Fibroblast of lung (primary cell): ENCODE measurements around the gene OR6C65. TPM values are rescaled to one million over a fixed set of nuclear protein-coding genes. Genes with fewer than 3 reads are reported as not detected.
"Not testable (repeated sequence)": the region's sequence is repeated elsewhere in the genome, so short reads cannot be mapped to it uniquely, and the experiment has no call there.

Experiments used
- DNase-seq, 2 donors: peaks; one replicate each; pipeline versions ENCODE4 v3.0.0 to v3.0.0-alpha.2; 2010; ENCODE audit warnings: low read depth in 2 of 2
- H2AFZ ChIP-seq: 2 replicates; pipeline ENCODE4 v1.5.1; 2012; ENCODE audit warnings: low read length, control low read depth, inconsistent platforms
- H3K27ac ChIP-seq: 2 replicates; pipeline ENCODE4 v1.5.1; 2011; ENCODE audit warnings: low read length, control low read depth; ENCODE audit not compliant: insufficient read depth
- H3K27me3 ChIP-seq: 2 replicates; pipeline ENCODE4 v1.5.1; 2011; ENCODE audit warnings: mild to moderate bottlenecking, low read length; ENCODE audit not compliant: control insufficient read depth, insufficient read depth
- H3K36me3 ChIP-seq: 2 replicates; pipeline ENCODE4 v1.5.1; 2011; ENCODE audit warnings: low read length; ENCODE audit not compliant: control insufficient read depth, insufficient read depth
- H3K4me1 ChIP-seq: 2 replicates; pipeline ENCODE4 v1.5.1; 2011; ENCODE audit warnings: low read length; ENCODE audit not compliant: control insufficient read depth, insufficient read depth; ENCODE audit errors: extremely low read depth
- H3K4me2 ChIP-seq: 2 replicates; pipeline ENCODE4 v1.5.1; 2011; ENCODE audit warnings: low read length, control low read depth; ENCODE audit not compliant: insufficient read depth; ENCODE audit errors: extremely low read depth
- H3K4me3 ChIP-seq, 4 experiments: fragments of 200-600 bp in 1 of 4; sonication (generic) in 1 of 4; replicated peaks in 1 of 4; 2 replicates each; pipeline ENCODE4 v1.5.1; 2011 to 2016; ENCODE audit warnings: low read length in 4 of 4, low read depth in 3 of 4, mild to moderate bottlenecking in 3 of 4, control low read depth in 2 of 4, inconsistent platforms in 1 of 4, mixed read lengths in 1 of 4; ENCODE audit not compliant: insufficient read depth in 1 of 4; ENCODE audit errors: control extremely low read depth in 1 of 4
- H3K79me2 ChIP-seq: 2 replicates; pipeline ENCODE4 v1.5.1; 2012; ENCODE audit warnings: mild to moderate bottlenecking, low read length, inconsistent platforms; ENCODE audit not compliant: control insufficient read depth, insufficient read depth
- H3K9ac ChIP-seq: 2 replicates; pipeline ENCODE4 v1.5.1; 2011; ENCODE audit warnings: mild to moderate bottlenecking, low read length, control low read depth; ENCODE audit not compliant: insufficient read depth
- H3K9me3 ChIP-seq: 2 replicates; pipeline ENCODE4 v1.5.1; 2012; ENCODE audit warnings: low read depth, low read length; ENCODE audit not compliant: control insufficient read depth, insufficient read depth
- H4K20me1 ChIP-seq: 2 replicates; pipeline ENCODE4 v1.5.1; 2011; ENCODE audit warnings: low read length; ENCODE audit not compliant: control insufficient read depth, insufficient read depth; ENCODE audit errors: extremely low read depth
- EZH2 ChIP-seq: IDR thresholded peaks from 2 replicates; pipeline ENCODE4 v1.5.1; 2012; ENCODE audit warnings: low read length, control low read depth, mild to moderate bottlenecking; ENCODE audit errors: missing control alignments
- polyA minus RNA-seq: library from RNA; depleted of rRNA, polyadenylated mRNA; stranded (reverse); fragments of >200 nt; gene quantifications from 2 replicates; pipeline ENCODE4 v1.2.3, GENCODE V29; 2011; ENCODE audit warnings: low replicate concordance
- polyA plus RNA-seq, 2 donors: library from polyadenylated mRNA; depleted of rRNA in 1 of 2; stranded (reverse) in 1 of 2; unstranded in 1 of 2; fragments of >200 nt; gene quantifications; 2 replicates each; pipeline ENCODE4 v1.2.1, GENCODE V29; 2011 to 2012; ENCODE audit warnings: missing spikeins in 1 of 2
- total RNA-seq: library from RNA; depleted of rRNA; stranded (reverse); fragments of >200 nt; gene quantifications from 2 replicates; pipeline ENCODE4 v1.2.1, GENCODE V29; 2014
- TF ChIP-seq, protein P1 (sequence below), 2 donors: IDR thresholded peaks in 1 of 2; conservative IDR thresholded peaks in 1 of 2; 1 replicate in 1 of 2; 2 replicates in 1 of 2; pipeline ENCODE4 v1.5.1; 2011 to 2012; ENCODE audit warnings: low read length in 2 of 2, control low read depth in 1 of 2, inconsistent platforms in 1 of 2, low read depth in 1 of 2, mild to moderate bottlenecking in 1 of 2

Gene OR6C65
- total RNA-seq: not detected in 2 replicates
- polyA plus RNA-seq: not detected in 2 replicates
- polyA plus RNA-seq (2012): not detected in 2 replicates
- not detected in 2 replicates for polyA minus RNA-seq

GRCh38 chr12:55400229-55400628 lies at the start of gene OR6C65:
OR6C65 (plus strand) TSS chr12:55400529; CDS start chr12:55400529, 0 bp downstream.
- Histone ChIP-seq H3K4me2 (no peak within 1 kb of the TSS), H3K9me3 (no peaks in the 10 kb centered on the region), H4K20me1 (no peaks in the 10 kb centered on the region), H3K4me1 (no peaks in the 10 kb centered on the region), H3K27ac (no peak within 1 kb of the TSS), H3K36me3 (no peaks in the 10 kb centered on the region), H2AFZ (no peak within 1 kb of the TSS), H3K79me2 (no peaks in the 10 kb centered on the region), H3K9ac (no peak within 1 kb of the TSS), H3K4me3 (no peak within 1 kb of the TSS), H3K27me3 (no peaks in the 10 kb centered on the region)
- no peak for DNase-seq
- TF ChIP-seq, protein P1, sequence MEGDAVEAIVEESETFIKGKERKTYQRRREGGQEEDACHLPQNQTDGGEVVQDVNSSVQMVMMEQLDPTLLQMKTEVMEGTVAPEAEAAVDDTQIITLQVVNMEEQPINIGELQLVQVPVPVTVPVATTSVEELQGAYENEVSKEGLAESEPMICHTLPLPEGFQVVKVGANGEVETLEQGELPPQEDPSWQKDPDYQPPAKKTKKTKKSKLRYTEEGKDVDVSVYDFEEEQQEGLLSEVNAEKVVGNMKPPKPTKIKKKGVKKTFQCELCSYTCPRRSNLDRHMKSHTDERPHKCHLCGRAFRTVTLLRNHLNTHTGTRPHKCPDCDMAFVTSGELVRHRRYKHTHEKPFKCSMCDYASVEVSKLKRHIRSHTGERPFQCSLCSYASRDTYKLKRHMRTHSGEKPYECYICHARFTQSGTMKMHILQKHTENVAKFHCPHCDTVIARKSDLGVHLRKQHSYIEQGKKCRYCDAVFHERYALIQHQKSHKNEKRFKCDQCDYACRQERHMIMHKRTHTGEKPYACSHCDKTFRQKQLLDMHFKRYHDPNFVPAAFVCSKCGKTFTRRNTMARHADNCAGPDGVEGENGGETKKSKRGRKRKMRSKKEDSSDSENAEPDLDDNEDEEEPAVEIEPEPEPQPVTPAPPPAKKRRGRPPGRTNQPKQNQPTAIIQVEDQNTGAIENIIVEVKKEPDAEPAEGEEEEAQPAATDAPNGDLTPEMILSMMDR (conservative IDR thresholded peaks at IDR 0.05 in 1 of 2, IDR thresholded peaks at IDR 0.05 in 1 of 2; ENCODE audit: low read depth in 1 of 2, low read length in 2 of 2): no peak
- TF ChIP-seq EZH2: no peak

DNA sequence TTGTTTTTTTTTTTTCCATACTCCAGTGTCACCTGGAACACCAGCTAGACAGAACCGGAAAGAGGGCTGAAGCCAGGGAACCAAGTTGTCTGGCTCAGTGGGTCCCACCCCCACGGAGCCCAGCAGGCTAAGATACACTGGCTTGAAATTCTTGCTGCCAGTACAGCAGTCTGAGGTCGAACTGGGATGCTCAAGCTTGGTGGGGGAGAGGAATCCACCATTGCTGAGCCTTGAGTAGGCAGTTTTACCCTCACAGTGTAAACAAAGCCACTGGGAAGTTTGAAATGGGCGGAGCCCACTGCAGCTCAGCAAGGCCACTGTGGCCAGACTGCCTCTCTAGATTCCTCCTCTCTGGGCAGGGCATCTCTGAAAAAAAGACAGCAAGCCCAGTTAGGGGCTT lies 45.0 kb upstream of the OR6C65 start:
- not testable (repeated sequence) for H3K27me3 ChIP-seq, H3K4me3 ChIP-seq, H3K9ac ChIP-seq, H2AFZ ChIP-seq, H3K36me3 ChIP-seq, H3K9me3 ChIP-seq, H3K27ac ChIP-seq, H4K20me1 ChIP-seq, DNase-seq, H3K4me2 ChIP-seq, H3K4me1 ChIP-seq, H3K79me2 ChIP-seq

DNA sequence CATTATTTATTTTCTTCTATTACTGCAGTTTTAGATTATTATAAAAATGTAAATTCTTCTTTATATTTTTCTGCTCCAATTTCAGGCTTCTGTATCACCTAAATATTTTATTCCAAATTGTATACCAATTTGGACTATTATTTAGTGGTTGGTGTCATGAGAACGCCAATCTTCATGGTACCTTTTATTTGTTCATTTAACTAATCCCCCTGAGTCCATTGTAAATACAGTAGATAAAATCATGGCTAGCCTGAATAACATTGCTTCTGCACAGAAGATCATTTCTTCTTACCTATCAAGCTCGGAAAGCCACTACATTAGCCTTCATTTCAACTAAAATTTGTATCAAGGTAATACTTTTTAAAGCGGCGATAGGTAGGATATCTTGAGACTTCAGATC lies 37.7 kb upstream of the OR6C65 start, which contains the start of gene OR6C75:
Gene OR6C75 (plus strand): TSS at position 301 of the 400 bp plus-strand sequence. CDS start 2,136 bp downstream, outside the sequence.
- Histone ChIP-seq H3K36me3 (no peaks in the 10 kb centered on the region), H4K20me1 (no peaks in the 10 kb centered on the region), H3K4me2 (no peak within 1 kb of the TSS), H2AFZ (no peak within 1 kb of the TSS), H3K4me3 (no peak within 1 kb of the TSS), H3K9ac (no peak within 1 kb of the TSS), H3K9me3 (no peaks in the 10 kb centered on the region), H3K27ac (no peak within 1 kb of the TSS), H3K79me2 (no peaks in the 10 kb centered on the region), H3K27me3 (no peaks in the 10 kb centered on the region), H3K4me1 (no peaks in the 10 kb centered on the region)
- TF ChIP-seq, protein P1 (conservative IDR thresholded peaks at IDR 0.05 in 1 of 2, IDR thresholded peaks at IDR 0.05 in 1 of 2; ENCODE audit: low read depth in 1 of 2, low read length in 2 of 2): no peak
- no peak for TF ChIP-seq EZH2
- no peak for DNase-seq
